Activated CD4-positive, alpha-beta T cell treated with anti-CD3 and anti-CD28 coated beads for 4 hours (primary cell): ENCODE results near the gene RPTN.

Experiments
- DNase-seq, 2 donors: peaks; one replicate each; pipeline ENCODE4 v3.0.0-alpha.2; 2020

RPTN gene

DNA sequence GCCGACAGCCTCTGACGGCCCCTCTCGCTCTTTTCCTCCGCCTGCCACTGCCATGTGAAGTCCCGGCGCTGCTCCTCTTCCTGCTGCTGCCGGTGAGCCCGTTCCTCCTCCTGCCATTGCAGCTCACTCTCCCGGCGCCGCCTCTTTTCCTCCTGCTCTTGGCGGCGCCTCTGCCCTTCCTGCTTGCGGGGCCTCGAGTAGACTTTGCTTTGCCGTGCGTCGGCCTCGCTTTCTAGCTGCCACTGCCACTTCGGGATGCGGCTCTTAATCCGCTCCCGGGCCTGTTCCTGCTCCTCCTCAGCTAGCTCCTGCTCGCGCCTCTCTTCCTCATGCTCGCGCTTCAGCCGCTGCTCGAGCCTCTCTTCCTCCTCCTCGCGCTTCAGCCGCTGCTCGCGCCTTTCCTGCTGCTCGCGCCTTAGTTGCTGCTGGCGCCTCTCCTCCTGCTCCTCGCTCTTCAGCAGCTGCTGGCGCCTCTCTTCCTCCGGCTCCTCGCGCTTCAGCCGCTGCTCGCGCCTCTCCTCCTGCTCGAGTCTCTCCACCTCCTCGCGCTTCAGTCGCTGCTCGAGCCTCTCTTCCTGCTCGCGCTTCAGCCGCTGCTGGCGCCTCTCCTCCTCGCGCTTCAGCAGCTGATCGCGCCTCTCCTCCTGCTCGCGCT is 48.0 kb downstream of the RPTN start:
- no peak for DNase-seq

DNA sequence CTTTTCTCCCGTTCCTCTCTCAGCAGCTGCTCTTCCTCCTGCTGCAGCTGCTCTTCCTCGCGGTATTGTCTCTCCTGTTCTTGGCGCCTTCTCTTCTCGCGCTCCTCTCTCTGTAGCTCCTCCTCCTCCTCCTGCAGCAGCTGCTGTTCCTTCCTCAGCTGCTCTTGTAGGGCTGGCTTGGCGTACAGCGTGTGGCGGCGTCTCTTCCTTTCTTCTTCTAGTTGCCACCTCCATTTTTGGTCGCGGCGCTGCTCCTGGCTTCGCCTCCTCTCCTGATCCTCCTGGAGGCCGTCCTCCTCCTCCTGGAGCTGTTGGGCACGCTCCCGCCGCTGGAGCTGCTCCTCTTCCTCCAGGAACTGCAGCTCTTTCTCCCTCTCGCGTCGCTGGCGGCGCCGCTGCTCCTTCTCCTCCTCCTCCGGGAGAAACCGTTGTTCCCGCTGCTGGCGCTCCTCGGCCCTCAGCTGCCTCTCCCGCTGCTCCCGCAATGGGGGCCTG is 48.6 kb downstream of the RPTN start:
- peak; percentile 3 to 20 for DNase-seq

DNA sequence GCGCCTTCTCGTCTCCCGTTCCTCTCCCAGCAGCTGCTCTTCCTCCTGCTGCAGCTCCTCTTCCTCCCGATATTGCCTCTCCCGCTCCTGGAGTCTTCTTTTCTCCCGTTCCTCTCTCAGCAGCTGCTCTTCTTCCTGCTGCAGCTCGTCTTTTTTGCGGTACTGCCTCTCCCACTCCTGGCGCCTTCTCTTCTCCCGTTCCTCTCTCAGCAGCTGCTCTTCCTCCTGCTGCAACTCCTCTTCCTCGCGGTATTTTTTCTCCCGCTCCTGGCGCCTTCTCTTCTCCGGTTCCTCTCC is 49.1 kb downstream of the RPTN start:
- DNase-seq, result no peak

DNA sequence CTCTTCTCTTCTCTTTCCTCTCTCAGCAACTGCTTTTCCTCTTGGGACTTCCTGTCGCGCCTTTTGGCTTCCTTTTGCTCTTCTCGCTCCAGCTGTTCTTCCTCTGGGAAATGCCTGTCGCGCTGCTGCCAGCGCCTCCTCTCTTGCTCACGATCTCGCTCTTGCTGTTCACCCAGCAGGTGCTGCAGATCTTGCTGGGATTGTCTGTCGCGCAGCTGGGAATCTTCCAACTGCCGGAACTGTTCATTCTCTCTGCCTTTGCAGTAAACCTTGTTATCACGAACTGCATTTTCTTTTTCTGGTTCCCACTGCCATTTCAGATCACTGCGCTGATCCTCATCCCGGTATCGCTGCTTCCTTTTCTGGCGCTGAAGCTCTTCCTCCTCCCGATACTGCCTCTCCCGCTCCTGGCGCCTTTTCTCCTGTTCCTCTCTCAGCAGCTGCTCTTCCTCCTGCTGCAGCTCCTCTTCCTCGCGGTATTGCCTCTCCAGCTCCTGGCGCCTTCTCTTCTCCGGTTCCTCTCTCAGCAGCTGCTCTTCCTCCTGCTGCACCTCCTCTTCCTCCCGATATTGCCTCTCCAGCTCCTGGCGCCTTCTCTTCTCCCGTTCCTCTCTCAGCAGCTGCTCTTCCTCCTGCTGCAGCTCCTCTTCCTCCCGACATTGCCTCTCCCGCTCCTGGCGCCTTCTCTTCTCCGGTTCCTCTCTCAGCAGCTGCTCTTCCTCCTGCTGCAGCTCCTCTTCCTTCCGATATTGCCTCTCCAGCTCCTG is 49.6 kb downstream of the RPTN start:
- DNase-seq, result no peak

DNA sequence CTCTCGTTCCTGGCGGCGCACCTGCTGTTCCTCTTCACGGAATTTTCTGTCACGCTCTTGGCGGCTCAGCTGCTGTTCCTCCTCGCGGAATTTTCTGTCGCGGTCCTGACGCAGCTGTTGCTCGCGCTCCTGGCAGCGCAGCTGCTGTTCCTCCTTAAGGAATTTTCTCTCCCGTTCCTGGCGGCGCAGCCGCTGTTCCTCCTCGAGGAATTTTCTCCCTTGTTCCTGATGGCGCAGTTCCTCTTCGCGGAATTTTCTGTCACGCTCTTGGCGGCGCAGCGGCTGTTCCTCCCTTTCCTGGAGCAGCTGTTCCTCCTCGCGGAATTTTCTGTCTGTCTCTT is 50.2 kb downstream of the RPTN start:
- no peak for DNase-seq

DNA sequence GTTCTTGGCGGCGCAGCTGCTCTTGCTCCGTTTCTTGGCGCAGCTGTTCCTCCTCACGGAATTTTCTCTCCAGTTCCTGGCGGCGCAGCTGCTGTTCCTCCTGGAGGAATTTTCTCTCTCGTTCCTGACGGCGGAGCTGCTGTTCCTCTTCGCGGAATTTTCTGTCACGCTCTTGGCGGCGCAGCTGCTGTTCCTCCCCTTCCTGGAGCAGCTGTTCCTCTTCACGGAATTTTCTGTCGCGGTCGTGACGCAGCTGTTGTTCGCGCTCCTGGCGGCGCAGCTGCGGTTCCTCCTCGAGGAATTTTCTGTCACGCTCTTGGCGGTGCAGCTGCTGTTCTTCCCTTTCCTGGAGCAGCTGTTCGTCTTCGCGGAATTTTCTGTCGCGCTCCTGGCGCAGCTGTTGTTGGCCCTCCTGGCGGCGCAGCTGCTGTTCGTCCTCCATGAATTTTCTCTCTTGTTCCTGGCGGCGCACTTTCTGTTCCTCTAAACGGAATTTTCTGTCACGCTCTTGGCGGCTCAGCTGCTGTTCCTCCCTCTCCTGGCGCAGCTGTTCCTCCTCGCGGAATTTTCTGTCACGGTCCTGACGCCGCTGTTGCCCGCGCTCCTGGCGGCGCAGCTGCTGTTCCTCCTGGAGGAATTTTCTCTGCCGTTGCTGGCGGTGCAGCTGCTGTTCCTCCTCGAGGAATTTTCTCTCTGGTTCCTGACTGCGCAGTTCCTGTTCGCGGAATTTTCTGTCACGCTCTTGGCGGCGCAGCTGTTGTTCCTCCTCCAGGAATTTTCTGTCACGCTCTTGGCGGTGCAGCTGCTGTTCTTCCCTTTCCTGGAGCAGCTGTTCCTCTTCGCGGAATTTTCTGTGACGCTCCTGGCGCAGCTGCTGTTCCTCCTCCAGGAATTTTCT is 50.8 kb downstream of the RPTN start:
- no peak for DNase-seq

DNA sequence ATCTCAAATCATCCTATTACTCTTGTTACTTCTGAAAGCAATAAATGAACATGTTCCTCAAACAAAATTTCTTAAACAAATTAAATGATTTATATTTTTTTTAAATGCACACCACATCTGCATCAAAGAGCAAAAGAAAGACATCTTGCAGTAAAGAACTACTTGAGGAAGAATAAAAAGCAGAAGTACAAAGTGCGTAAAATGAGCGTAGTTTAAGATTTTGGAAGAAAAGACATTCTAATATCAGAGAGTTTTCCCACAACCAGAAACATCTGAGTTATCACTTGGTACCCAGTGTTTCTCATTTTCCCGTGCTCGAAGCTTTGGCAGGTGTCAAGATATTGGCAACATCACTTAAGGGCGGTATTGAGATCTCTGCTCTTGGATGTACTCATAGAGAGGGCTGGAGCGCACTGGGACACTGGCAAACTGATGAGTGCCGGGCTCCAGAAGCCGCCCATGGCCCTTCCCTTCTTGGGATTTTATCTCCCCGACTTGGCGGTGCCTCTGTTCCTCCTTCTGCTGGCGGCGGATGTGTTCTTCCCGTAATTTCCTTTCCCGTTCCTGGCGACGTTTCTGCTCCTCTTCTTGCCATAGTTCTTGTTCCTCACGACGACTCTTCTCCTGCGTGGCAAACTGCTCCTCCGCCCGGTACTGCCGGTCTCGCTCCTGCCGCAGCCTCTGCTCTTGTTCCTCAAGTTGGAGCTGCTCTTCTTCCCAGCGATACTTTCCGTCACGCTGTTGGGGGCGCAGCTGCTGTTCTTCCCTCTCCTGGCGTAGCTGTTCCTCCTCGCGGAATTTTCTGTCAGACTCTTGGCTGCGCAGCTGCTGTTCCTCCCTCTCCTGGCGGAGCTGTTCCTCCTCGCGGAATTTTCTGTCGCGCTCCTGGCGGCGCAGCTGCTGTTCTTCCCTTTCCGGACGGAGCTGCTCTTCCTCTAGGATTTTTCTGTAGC is 51.7 kb downstream of the RPTN start:
- DNase-seq, result no peak

DNA sequence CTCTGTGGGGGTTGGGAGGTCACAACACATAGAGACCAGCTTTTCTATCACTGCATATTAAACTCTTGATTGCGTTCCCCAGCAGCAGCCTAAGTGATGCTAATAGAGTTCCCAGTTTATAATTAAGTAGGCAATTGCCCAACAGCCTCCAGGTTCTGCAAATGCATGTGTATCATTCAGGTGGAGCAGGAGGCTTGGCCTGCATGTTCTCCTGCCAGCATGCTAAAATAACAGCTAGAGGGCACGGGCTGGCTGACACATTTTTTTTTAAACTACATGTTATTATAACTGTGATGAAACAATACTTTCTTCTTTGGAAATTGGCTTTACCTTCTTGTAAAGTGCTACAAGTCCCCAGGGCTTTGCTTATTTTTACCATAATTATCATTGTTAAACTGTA is 54.2 kb downstream of the RPTN start:
- DNase-seq, result no peak
